K562 (cell line): ENCODE measurements around the gene PET117.

Source experiments
- MAFK ChIP-seq: IDR thresholded peaks from 2 replicates; pipeline ENCODE4 v1.6.1; 2011; ENCODE audit warnings: low read length, improper control_type of control experiment
- NFYB ChIP-seq: IDR thresholded peaks from 2 replicates; pipeline ENCODE4 v1.6.1; 2011; ENCODE audit warnings: mild to moderate bottlenecking, moderate library complexity; ENCODE audit not compliant: insufficient read length; ENCODE audit errors: extremely low read depth

- no peak for TF ChIP-seq NFYB
- TF ChIP-seq MAFK = no peak
Measured at GRCh38 chr20:18103497-18103896, 34.2 kb upstream of the PET117 start.
